NT2/D1 (cell line): Measurements from ENCODE around the gene DYRK1A.

ENCODE experiments used
- YY1 ChIP-seq: IDR thresholded peaks from 2 replicates; pipeline ENCODE4 v1.6.1; 2011; ENCODE audit not compliant: insufficient read length, insufficient read depth
- ZNF274 ChIP-seq: IDR thresholded peaks from 2 replicates; pipeline ENCODE4 v1.6.1; 2011; ENCODE audit warnings: mild to moderate bottlenecking, low read depth, low read length

DNA sequence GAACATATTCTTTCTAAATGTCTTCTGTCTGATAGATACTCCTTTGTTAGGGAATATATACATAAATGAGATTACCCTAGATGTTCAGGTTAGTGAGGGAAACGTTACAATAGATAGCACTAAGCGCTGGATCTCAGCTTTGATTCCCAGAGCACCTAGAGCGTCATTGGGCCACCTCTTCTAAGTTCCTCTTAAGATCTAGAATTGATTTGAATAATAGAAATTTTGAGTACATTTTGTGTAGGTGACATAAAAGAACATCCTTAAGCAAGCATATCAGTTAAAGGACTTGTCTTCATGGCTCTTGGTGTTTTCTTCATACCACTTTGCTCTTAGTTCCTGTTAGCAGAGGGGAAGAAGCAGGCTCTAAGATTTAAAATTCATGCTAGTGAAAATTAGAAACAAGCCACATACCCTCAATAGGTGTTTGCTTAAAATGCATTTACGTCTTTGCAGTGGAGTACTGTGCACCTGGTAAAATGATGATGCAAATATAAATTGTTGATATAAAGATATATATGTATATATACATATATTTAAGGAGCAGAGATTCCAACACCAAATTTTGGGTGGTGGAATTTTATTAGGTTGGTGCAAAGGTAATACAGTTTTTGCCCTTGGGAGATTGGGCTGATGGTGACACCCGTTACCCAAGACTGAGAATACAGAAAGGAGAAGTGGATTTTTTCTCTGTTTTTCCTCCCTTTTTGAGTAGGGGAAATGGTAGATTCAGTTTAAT is 47.1 kb downstream of the DYRK1A start:
- TF ChIP-seq YY1 (no peak), ZNF274 (no peak)
